ENCODE results near the gene ARMC12.

- TF ChIP-seq, protein P1, sequence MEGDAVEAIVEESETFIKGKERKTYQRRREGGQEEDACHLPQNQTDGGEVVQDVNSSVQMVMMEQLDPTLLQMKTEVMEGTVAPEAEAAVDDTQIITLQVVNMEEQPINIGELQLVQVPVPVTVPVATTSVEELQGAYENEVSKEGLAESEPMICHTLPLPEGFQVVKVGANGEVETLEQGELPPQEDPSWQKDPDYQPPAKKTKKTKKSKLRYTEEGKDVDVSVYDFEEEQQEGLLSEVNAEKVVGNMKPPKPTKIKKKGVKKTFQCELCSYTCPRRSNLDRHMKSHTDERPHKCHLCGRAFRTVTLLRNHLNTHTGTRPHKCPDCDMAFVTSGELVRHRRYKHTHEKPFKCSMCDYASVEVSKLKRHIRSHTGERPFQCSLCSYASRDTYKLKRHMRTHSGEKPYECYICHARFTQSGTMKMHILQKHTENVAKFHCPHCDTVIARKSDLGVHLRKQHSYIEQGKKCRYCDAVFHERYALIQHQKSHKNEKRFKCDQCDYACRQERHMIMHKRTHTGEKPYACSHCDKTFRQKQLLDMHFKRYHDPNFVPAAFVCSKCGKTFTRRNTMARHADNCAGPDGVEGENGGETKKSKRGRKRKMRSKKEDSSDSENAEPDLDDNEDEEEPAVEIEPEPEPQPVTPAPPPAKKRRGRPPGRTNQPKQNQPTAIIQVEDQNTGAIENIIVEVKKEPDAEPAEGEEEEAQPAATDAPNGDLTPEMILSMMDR (IDR thresholded peaks at IDR 0.05) = no peak
- no peak for TF ChIP-seq POLR2A (IDR thresholded peaks at IDR 0.05)
Measured at GRCh38 chr6:35755278-35755924, 18.6 kb downstream of the ARMC12 start.

All from transverse colon (tissue), 3 donors.